Fibroblast of skin of scalp (primary cell): Measurements from ENCODE around the gene MMP14.

Experiments
- DNase-seq: peaks from one replicate; pipeline ENCODE4 v3.0.0-alpha.2; 2013

Gene MMP14

DNA sequence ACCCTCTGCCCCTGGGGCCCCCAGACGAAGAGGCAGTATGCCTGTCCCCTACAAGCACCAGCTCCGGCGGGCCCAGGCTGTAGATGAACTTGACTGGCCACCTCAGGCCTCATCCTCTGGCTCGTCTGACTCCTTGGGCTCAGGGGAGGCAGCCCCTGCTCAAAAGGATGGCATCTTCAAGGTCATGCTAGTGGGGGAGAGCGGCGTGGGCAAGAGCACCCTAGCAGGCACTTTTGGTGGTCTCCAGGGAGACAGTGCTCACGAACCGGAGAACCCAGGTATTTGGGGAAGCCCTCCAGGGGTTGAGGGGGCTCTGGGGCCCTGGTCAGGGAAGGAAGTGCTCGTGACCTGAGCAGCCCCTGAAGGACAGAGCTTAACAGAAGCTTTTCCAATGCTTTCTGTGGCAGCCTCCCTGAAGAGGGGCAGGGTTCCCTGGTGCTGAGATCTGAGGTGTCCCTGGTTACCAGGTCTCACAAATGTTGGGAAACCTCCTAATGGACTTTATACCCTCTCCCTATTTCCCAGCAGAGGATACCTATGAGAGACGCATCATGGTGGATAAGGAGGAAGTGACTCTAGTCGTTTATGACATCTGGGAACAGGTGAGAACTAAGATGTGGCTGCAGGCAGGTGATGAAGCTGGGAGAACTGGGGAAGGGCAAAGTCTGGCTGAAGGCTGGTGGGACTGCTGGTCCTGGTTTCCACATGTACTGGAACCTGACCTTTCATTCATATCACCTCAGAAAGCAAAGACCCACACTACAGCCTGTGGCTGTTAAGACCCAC is 48.5 kb downstream of the MMP14 start:
- no peak for DNase-seq

DNA sequence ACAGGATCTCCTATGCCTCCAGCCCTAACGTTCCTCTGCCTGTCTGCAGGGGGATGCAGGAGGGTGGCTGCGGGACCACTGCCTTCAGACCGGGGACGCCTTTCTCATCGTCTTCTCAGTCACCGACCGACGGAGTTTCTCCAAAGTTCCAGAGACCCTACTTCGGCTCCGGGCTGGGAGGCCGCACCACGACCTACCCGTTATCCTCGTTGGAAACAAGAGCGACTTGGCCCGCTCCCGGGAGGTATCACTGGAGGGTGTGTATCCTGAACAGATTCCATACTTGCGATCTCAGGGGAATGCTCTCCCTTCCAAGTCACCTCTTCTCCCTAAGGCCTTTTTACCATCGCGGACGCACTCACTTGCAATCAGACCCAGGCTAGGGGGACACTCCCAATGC is 49.6 kb downstream of the MMP14 start:
- DNase-seq, result no peak

DNA sequence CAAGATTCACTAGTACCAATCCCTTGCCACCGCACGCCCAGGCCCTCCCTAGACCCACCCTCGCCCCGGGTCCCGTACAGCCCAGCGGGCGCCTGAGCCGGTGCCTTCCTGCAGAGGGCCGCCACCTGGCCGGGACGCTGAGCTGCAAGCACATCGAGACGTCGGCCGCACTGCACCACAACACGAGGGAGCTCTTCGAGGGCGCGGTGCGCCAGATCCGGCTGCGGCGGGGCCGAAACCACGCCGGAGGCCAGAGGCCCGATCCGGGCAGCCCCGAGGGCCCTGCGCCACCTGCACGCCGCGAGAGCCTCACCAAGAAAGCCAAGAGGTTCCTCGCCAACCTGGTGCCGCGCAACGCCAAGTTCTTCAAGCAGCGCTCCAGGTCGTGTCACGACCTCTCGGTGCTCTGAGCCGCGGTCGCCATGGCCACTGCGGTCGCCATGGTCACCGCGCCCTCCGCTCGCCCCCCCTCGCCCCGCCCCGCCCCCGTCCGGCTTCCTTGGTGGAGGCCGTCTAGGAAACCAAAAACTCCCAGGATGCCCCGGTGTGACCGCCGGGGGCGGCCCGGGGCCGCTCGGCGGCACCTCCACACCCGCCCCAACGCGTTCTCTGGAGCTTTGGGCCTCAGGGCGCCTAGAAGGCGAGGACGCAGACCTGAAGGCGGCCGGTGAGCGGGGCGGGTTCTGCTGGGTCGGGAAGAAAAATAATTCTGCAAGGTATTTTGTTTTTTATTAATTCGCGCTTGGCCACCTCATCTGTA is 50.3 kb downstream of the MMP14 start:
- DNase-seq, result peak; percentile 68

DNA sequence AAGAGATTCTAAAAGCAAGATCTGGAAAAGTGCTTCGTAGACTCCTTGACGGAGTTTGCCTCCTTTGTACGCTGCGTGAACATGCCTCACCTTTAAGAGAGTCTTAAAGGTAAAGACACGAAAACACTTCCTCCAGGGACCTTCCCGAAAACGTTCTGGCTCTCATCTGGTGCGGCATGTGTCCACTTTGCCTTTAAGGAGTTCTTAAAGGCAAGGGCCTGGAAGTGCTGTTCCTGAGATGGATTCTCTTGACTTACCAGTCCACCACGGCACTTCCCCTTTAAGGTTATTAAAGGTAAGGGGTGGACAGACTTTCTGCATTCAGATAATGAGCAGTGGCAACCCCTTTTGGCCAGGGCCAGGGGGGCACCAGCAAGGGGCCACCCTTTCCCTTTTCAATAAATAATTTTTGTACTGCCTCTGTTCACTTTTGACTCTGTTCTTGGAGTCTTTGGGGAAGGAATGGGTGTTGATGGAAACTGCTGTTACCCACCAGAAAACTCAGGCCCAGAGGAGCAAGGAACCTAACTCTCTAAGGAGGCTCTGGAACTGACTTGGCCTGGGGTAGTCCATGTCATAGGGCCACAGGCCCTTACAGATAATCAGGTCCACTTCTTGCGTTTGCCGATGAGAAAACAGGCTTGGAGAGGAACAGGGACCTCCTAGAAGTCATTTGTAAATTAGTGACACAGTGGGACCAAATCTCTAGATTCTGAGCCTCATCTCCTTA is 51.0 kb downstream of the MMP14 start:
- peak; percentile 78 for DNase-seq

- DNase-seq, result no peak
Observed at GRCh38 chr14:22887990-22888378, 51.6 kb downstream of the MMP14 start.

DNA sequence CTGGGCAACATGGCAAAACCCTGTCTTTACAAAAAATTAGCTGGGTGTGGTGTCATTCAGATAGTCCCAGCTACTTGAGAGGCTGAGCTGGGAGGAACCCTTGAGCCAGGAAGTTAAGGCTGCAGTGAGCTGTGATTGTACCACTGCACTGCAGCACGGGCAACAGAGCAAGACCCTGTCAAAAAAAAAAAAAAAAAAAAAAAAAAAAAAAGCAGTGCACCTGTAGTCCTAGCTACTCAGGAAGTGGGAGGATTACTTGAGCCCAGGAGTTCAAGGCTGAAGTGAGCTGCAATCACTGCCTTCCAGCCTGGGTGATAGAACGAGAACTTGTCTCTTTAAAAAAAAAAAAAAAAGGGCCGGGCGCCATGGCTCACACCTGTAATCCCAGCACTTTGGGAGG is 52.3 kb downstream of the MMP14 start:
- no peak for DNase-seq

DNA sequence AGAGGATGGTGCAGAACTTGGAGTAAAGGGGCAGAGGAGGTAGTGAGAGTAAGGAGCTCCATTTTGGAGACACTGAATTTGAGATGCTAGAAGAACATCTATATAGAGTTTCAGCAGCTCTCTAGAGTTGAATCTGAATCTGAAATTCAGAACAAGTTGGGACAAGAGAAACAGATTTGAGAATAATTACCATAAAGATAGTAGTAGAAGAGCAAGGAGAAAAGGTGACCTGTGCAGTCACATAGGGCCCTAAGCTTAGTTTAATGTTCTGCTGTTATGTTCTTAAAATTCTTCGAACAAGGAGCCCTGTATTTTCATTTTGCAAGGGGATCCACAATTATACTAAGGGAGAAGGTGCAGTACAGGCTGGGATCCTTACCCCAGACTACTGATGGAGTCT is 54.0 kb downstream of the MMP14 start:
- no peak for DNase-seq

GRCh38 chr14:22892488-22892887 is 56.1 kb downstream of the MMP14 start:
- no peak for DNase-seq

GRCh38 chr14:22893706-22894105 is 57.3 kb downstream of the MMP14 start:
- DNase-seq, result no peak

- DNase-seq, result no peak
Observed at GRCh38 chr14:22895402-22895801, 59.0 kb downstream of the MMP14 start.

GRCh38 chr14:22896356-22896755 is 60.0 kb downstream of the MMP14 start:
- no peak for DNase-seq

- DNase-seq, result no peak
Observed at GRCh38 chr14:22896760-22897159, 60.4 kb downstream of the MMP14 start.

DNA sequence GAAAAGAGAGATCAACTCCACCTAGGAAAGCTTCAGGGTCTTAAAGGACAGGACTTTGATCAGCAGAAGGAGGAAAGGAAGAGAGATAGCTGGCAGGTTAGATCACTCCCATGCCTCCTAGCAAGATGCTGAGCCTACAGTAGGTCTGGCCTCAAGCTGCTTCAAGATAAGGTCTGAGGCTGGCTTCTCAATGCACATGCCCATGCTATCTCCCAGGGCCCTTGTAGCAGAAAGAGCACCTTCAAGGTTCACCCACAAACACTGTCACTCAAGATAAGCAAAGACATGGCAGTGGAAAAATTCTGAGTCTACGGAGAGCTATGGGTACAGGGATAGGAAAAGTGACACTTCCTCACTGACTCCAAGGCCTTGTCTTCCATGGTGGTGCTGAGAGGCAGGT is 61.0 kb downstream of the MMP14 start:
- DNase-seq, result no peak
